Measurements from ENCODE around the gene KIF5A. TPM values are rescaled to one million over a fixed set of nuclear protein-coding genes. Genes with fewer than 3 reads are reported as not detected.

The KIF5A gene
- total and polyA plus RNA-seq, 2 of the 4 experiments (the other 2 are of a cell fraction) = 0.15 to 0.18 TPM

GRCh38 chr12:57582440-57582839 lies 32.6 kb downstream of the KIF5A start:
- Histone ChIP-seq H3K56ac (ENCODE audit: extremely low read depth, insufficient read depth, low read length) (no peak overlapping the region), H4K20me1 (ENCODE audit: insufficient read depth, low read length) (no peaks in the 10 kb centered on the region), H3K36me3 (ENCODE audit: control insufficient read depth, insufficient read depth, low read length) (no peaks in the 10 kb centered on the region), H4K5ac (ENCODE audit: low read depth, low read length) (no peak overlapping the region), H2AK5ac (ENCODE audit: low read depth, low read length) (no peak overlapping the region), H3K4me2 (ENCODE audit: low read depth, low read length) (no peak overlapping the region), H3K9me3 (ENCODE audit: control insufficient read depth, insufficient read depth, low read length) (no peaks in the 10 kb centered on the region), H2BK120ac (ENCODE audit: low read depth, low read length) (no peak overlapping the region), H3K9me1 (ENCODE audit: insufficient read depth, low read length) (no peaks in the 10 kb centered on the region), H2AK9ac (replicated peaks; ENCODE audit: low read depth, low read length, poor library complexity) (no peak overlapping the region), H3K27ac (ENCODE audit: insufficient read depth, low read length) (no peak overlapping the region), H3K27me3 (ENCODE audit: control insufficient read depth, insufficient read depth, low read length) (peaks cover 34% of the 10 kb centered on the region), H3K4me1 (ENCODE audit: control insufficient read depth, insufficient read depth, low read length) (no peaks in the 10 kb centered on the region), H4K91ac (ENCODE audit: insufficient read depth, low read depth, low read length) (no peak overlapping the region), H3K9ac (ENCODE audit: low read depth, low read length) (no peak overlapping the region), H2BK5ac (ENCODE audit: low read depth, low read length, poor library complexity, severe bottlenecking) (no peak overlapping the region), H2BK20ac (ENCODE audit: low read depth, low read length) (no peak overlapping the region), H4K8ac (ENCODE audit: low read depth in 2 of 2, low read length in 2 of 2) (no peak overlapping the region), H2AFZ (replicated peaks; ENCODE audit: low read length, poor library complexity) (no peak overlapping the region), H2BK15ac (ENCODE audit: low read depth, low read length) (no peak overlapping the region), H3K14ac (replicated peaks; ENCODE audit: low read depth, low read length) (no peak overlapping the region), H3K4me3 (ENCODE audit: insufficient read depth, low read depth, low read length) (no peak overlapping the region), H3K18ac (ENCODE audit: low read depth, low read length) (no peak overlapping the region), H3K79me1 (ENCODE audit: low read depth in 1 of 2, low read length in 2 of 2) (no peaks in the 10 kb centered on the region), H3K4ac (ENCODE audit: low read depth, low read length) (no peak overlapping the region), H3K23ac (ENCODE audit: low read depth, low read length) (no peak overlapping the region)
- in situ Hi-C loops (cut with MboI; ENCODE audit: low sequenced_read_pairs) (loop anchor here (5.0 to 10.0 kb wide), 2 partner anchors 40 to 152 kb away; partner anchors contain the start of gene AGAP2), dilution Hi-C loops (cut with HindIII; ENCODE audit: low sequenced_read_pairs, unreplicated experiment) (no loop called here), intact Hi-C loops (cut with micrococcal nuclease) (loop anchor here (2.0 to 5.0 kb wide), 2 partner anchors 110 to 155 kb away; partner anchors contain the start of gene AGAP2)
- TF ChIP-seq RAD21 (IDR thresholded peaks at IDR 0.05; ENCODE audit: low read length) (no peak), NFE2L2 (IDR thresholded peaks at IDR 0.05; ENCODE audit: low read depth, low read length) (no peak), ELK1 (IDR thresholded peaks at IDR 0.05; ENCODE audit: borderline replicate concordance, low read depth, low read length) (no peak), USF2 (IDR thresholded peaks at IDR 0.05; ENCODE audit: low read depth, low read length) (no peak), RCOR1 (IDR thresholded peaks at IDR 0.05; ENCODE audit: insufficient replicate concordance, low read length) (no peak), BHLHE40 (IDR thresholded peaks at IDR 0.05; ENCODE audit: low read depth, low read length) (no peak), CHD1 (IDR thresholded peaks at IDR 0.05; ENCODE audit: low read depth, low read length) (no peak), MAFK (IDR thresholded peaks at IDR 0.05; ENCODE audit: low read depth, low read length) (no peak), MXI1 (IDR thresholded peaks at IDR 0.05; ENCODE audit: borderline replicate concordance, low read depth, low read length) (no peak), CTCF (conservative IDR thresholded peaks at IDR 0.05; ENCODE audit: low read depth, low read length) (no peak), FOS (IDR thresholded peaks at IDR 0.05; ENCODE audit: low read depth, low read length) (no peak)
- ChIA-PET CTCF (interaction anchor here (0.6 to 1.9 kb wide), 6 partner anchors 12 to 112 kb away, joined by 3 to 4 read pairs (median 3); partner anchors contain the start of genes ARHGEF25 and OS9), POLR2A (ENCODE audit: unreplicated experiment) (no interaction called here)
- no peak for DNase-seq
- ATAC-seq (ENCODE audit: low read depth) = no peak
- no TSS peak for BruUV-seq (replicated peaks)
- no CpG with 5 or more reads among the region's 1 CpG for WGBS, 2 experiments (ENCODE audit: extremely low coverage in 2 of 2, insufficient read length in 1 of 2)
